ENCODE data around the gene SCAF1.

SCAF1 gene

GRCh38 chr19:49645995-49646394 lies 4.0 kb downstream of the SCAF1 start:
- DNase-seq (ENCODE audit: low spot score): no peak
- in situ Hi-C loops (cut with MboI; ENCODE audit: low sequenced_read_pairs, unreplicated experiment): no loop called here
- no peak for TF ChIP-seq CTCF (IDR thresholded peaks at IDR 0.05; ENCODE audit: borderline replicate concordance, control extremely low read depth, extremely low read depth, insufficient read depth, missing control alignments)

- in situ Hi-C loops (cut with MboI; ENCODE audit: low sequenced_read_pairs, unreplicated experiment): no loop called here
- DNase-seq (ENCODE audit: low spot score): no peak
- no peak for TF ChIP-seq CTCF (IDR thresholded peaks at IDR 0.05; ENCODE audit: borderline replicate concordance, control extremely low read depth, extremely low read depth, insufficient read depth, missing control alignments)
Measured at GRCh38 chr19:49646586-49646985, 4.6 kb downstream of the SCAF1 start.

GRCh38 chr19:49651029-49651819 lies 9.2 kb downstream of the SCAF1 start:
- in situ Hi-C loops (cut with MboI; ENCODE audit: low sequenced_read_pairs, unreplicated experiment): no loop called here
- TF ChIP-seq CTCF (IDR thresholded peaks at IDR 0.05; ENCODE audit: borderline replicate concordance, control extremely low read depth, extremely low read depth, insufficient read depth, missing control alignments): no peak
- no peak for DNase-seq (ENCODE audit: low spot score)

- in situ Hi-C loops (cut with MboI; ENCODE audit: low sequenced_read_pairs, unreplicated experiment): no loop called here
- no peak for TF ChIP-seq CTCF (IDR thresholded peaks at IDR 0.05; ENCODE audit: borderline replicate concordance, control extremely low read depth, extremely low read depth, insufficient read depth, missing control alignments)
- no peak for DNase-seq (ENCODE audit: low spot score)
Measured at GRCh38 chr19:49651820-49652550, 10.0 kb downstream of the SCAF1 start.

- no peak for DNase-seq (ENCODE audit: low spot score)
- in situ Hi-C loops (cut with MboI; ENCODE audit: low sequenced_read_pairs, unreplicated experiment): no loop called here
- no peak for TF ChIP-seq CTCF (IDR thresholded peaks at IDR 0.05; ENCODE audit: borderline replicate concordance, control extremely low read depth, extremely low read depth, insufficient read depth, missing control alignments)
Measured at GRCh38 chr19:49652551-49653465, 10.8 kb downstream of the SCAF1 start.

- TF ChIP-seq CTCF (IDR thresholded peaks at IDR 0.05; ENCODE audit: borderline replicate concordance, control extremely low read depth, extremely low read depth, insufficient read depth, missing control alignments): no peak
- in situ Hi-C loops (cut with MboI; ENCODE audit: low sequenced_read_pairs, unreplicated experiment): no loop called here
- no peak for DNase-seq (ENCODE audit: low spot score)
Measured at GRCh38 chr19:49653466-49653806, 11.4 kb downstream of the SCAF1 start.

Data from GM13976 (cell line).